Trophoblast cell (in vitro differentiated cells and primary cell): ENCODE results near the gene ZGPAT.

Experiments used
- DNase-seq, 2 donors: peaks; one replicate each; pipeline ENCODE4 v3.0.0-alpha.2; 2016
- H2AFZ ChIP-seq: 2 replicates; pipeline ENCODE4 v1.6.1; 2013; ENCODE audit warnings: low read length, moderate library complexity, mild to moderate bottlenecking; ENCODE audit not compliant: insufficient read depth, poor library complexity
- H2AK5ac ChIP-seq: 2 replicates; pipeline ENCODE4 v1.6.1; 2013; ENCODE audit warnings: mild to moderate bottlenecking, low read length
- H2BK120ac ChIP-seq: 2 replicates; pipeline ENCODE4 v1.6.1; 2013; ENCODE audit warnings: low read length, mild to moderate bottlenecking, moderate library complexity; ENCODE audit not compliant: insufficient read depth, poor library complexity
- H2BK12ac ChIP-seq: 2 replicates; pipeline ENCODE4 v1.6.1; 2013; ENCODE audit warnings: mild to moderate bottlenecking, low read length, moderate library complexity
- H2BK5ac ChIP-seq: 2 replicates; pipeline ENCODE4 v1.6.1; 2013; ENCODE audit warnings: low read length, low read depth, moderate library complexity, mild to moderate bottlenecking; ENCODE audit not compliant: poor library complexity
- H3K14ac ChIP-seq: 2 replicates; pipeline ENCODE4 v1.6.1; 2013; ENCODE audit warnings: mild to moderate bottlenecking, low read length
- H3K18ac ChIP-seq: 2 replicates; pipeline ENCODE4 v1.6.1; 2013; ENCODE audit warnings: mild to moderate bottlenecking, low read length
- H3K23ac ChIP-seq: 2 replicates; pipeline ENCODE4 v1.6.1; 2013; ENCODE audit warnings: low read length
- H3K27ac ChIP-seq: 2 replicates; pipeline ENCODE4 v1.5.1; 2013; ENCODE audit warnings: low read depth, mild to moderate bottlenecking, inconsistent platforms, low read length, moderate library complexity
- H3K27me3 ChIP-seq: 2 replicates; pipeline ENCODE4 v1.6.1; 2013; ENCODE audit warnings: inconsistent platforms, mild to moderate bottlenecking, low read length, moderate library complexity; ENCODE audit not compliant: insufficient read depth
- H3K36me3 ChIP-seq, 2 experiments: 1 replicate in 1 of 2; 2 replicates in 1 of 2; pipeline ENCODE4 v1.6.1; 2013; ENCODE audit warnings: low read length in 2 of 2, mild to moderate bottlenecking in 2 of 2, moderate library complexity in 1 of 2; ENCODE audit not compliant: insufficient read depth in 2 of 2, control insufficient read depth in 1 of 2
- H3K4ac ChIP-seq: 2 replicates; pipeline ENCODE4 v1.6.1; 2013; ENCODE audit warnings: low read depth, mild to moderate bottlenecking, low read length, moderate library complexity
- H3K4me1 ChIP-seq, 2 experiments: 1 replicate in 1 of 2; 2 replicates in 1 of 2; pipeline ENCODE4 v1.6.1; 2013; ENCODE audit warnings: low read length in 2 of 2, mild to moderate bottlenecking in 2 of 2, moderate library complexity in 1 of 2; ENCODE audit not compliant: insufficient read depth in 2 of 2, control insufficient read depth in 1 of 2
- H3K4me2 ChIP-seq: 2 replicates; pipeline ENCODE4 v1.6.1; 2013; ENCODE audit warnings: inconsistent platforms, mild to moderate bottlenecking, low read length, moderate library complexity
- H3K4me3 ChIP-seq: 2 replicates; pipeline ENCODE4 v1.5.1; 2013; ENCODE audit warnings: mild to moderate bottlenecking, low read depth, low read length, inconsistent platforms
- H3K79me1 ChIP-seq: one replicate; pipeline ENCODE4 v1.6.1; 2013; ENCODE audit warnings: low read length
- H3K79me2 ChIP-seq: 2 replicates; pipeline ENCODE4 v1.6.1; 2013; ENCODE audit warnings: low read length, mild to moderate bottlenecking; ENCODE audit not compliant: control insufficient read depth, insufficient read depth, poor library complexity
- H3K9ac ChIP-seq: 2 replicates; pipeline ENCODE4 v1.6.1; 2013; ENCODE audit warnings: mild to moderate bottlenecking, low read length
- H3K9me3 ChIP-seq: 2 replicates; pipeline ENCODE4 v1.6.1; 2013; ENCODE audit warnings: low read depth, mild to moderate bottlenecking, control low read depth, inconsistent platforms, low read length; ENCODE audit not compliant: insufficient read depth
- H4K12ac ChIP-seq: 2 replicates; pipeline ENCODE4 v1.6.1; 2013; ENCODE audit warnings: low read depth, mild to moderate bottlenecking, low read length, moderate library complexity
- H4K8ac ChIP-seq: 2 replicates; pipeline ENCODE4 v1.6.1; 2013; ENCODE audit warnings: low read depth, mild to moderate bottlenecking, low read length, moderate library complexity
- H4K91ac ChIP-seq: one replicate; pipeline ENCODE4 v1.6.1; 2013; ENCODE audit warnings: low read depth, mild to moderate bottlenecking, low read length, moderate library complexity
- WGBS: extraction: QIAGEN DNeasy Blood & Tissue Kit; methylation state at CpG from one replicate; pipeline ENCODE4 v1.1.7; 2013; ENCODE audit warnings: missing lambda C conversion rate; ENCODE audit not compliant: insufficient read length, insufficient coverage; ENCODE audit errors: extremely low coverage; 5-methylcytosine and 5-hydroxymethylcytosine counted together

Gene ZGPAT

GRCh38 chr20:63660622-63661021, 47.2 kb upstream of the ZGPAT start:
- Histone ChIP-seq H3K23ac (no peak overlapping the region), H3K4ac (no peak overlapping the region), H3K27me3 (no peaks in the 10 kb centered on the region), H3K14ac (no peak overlapping the region), H3K4me3 (no peak overlapping the region), H3K18ac (no peak overlapping the region), H3K79me2 (peaks cover 4% of the 10 kb centered on the region), H3K4me1 (peaks cover 5 to 12% of the 10 kb centered on the region in 2 experiments), H3K9me3 (no peaks in the 10 kb centered on the region), H3K27ac (no peak overlapping the region), H2AFZ (no peak overlapping the region), H4K91ac (no peak overlapping the region), H4K8ac (no peak overlapping the region), H3K36me3 (peaks cover 37 to 46% of the 10 kb centered on the region in 2 experiments), H4K12ac (no peak overlapping the region), H2BK5ac (no peak overlapping the region), H2BK12ac (no peak overlapping the region), H2AK5ac (no peak overlapping the region), H3K4me2 (no peak overlapping the region), H2BK120ac (no peak overlapping the region), H3K9ac (no peak overlapping the region), H3K79me1 (peaks cover 10% of the 10 kb centered on the region)
- WGBS: no CpG with 5 or more reads among the region's 8 CpGs
- DNase-seq: no peak

GRCh38 chr20:63661108-63661507, 46.7 kb upstream of the ZGPAT start:
- Histone ChIP-seq H3K36me3 (peaks cover 41 to 50% of the 10 kb centered on the region in 2 experiments), H4K91ac (no peak overlapping the region), H4K8ac (no peak overlapping the region), H3K4me2 (no peak overlapping the region), H2AK5ac (no peak overlapping the region), H3K23ac (no peak overlapping the region), H3K4me1 (peaks cover 5 to 12% of the 10 kb centered on the region in 2 experiments), H3K9ac (peak overlapping the region; percentile 10), H2BK12ac (no peak overlapping the region), H4K12ac (no peak overlapping the region), H3K4me3 (no peak overlapping the region), H3K14ac (no peak overlapping the region), H2BK120ac (no peak overlapping the region), H3K79me2 (peaks cover 4% of the 10 kb centered on the region), H3K27me3 (no peaks in the 10 kb centered on the region), H3K27ac (no peak overlapping the region), H2AFZ (no peak overlapping the region), H3K4ac (no peak overlapping the region), H3K79me1 (peaks cover 10% of the 10 kb centered on the region), H3K18ac (no peak overlapping the region), H3K9me3 (no peaks in the 10 kb centered on the region), H2BK5ac (no peak overlapping the region)
- no peak for DNase-seq
- WGBS: no CpG with 5 or more reads among the region's 22 CpGs

- Histone ChIP-seq H2BK12ac (no peak overlapping the region), H3K36me3 (peaks cover 48 to 57% of the 10 kb centered on the region in 2 experiments), H3K79me2 (peaks cover 4% of the 10 kb centered on the region), H3K14ac (no peak overlapping the region), H2AK5ac (no peak overlapping the region), H4K12ac (no peak overlapping the region), H2BK120ac (no peak overlapping the region), H4K91ac (no peak overlapping the region), H2AFZ (no peak overlapping the region), H3K18ac (no peak overlapping the region), H2BK5ac (no peak overlapping the region), H3K9me3 (no peaks in the 10 kb centered on the region), H4K8ac (no peak overlapping the region), H3K79me1 (peaks cover 10% of the 10 kb centered on the region), H3K23ac (no peak overlapping the region), H3K4me3 (no peak overlapping the region), H3K4me2 (no peak overlapping the region), H3K27me3 (no peaks in the 10 kb centered on the region), H3K4me1 (peaks cover 5 to 12% of the 10 kb centered on the region in 2 experiments), H3K9ac (no peak overlapping the region), H3K27ac (no peak overlapping the region), H3K4ac (no peak overlapping the region)
- no peak for DNase-seq
- no CpG with 5 or more reads among the region's 33 CpGs for WGBS
Observed at GRCh38 chr20:63661959-63662812, 45.7 kb upstream of the ZGPAT start.

GRCh38 chr20:63662813-63663189, 45.0 kb upstream of the ZGPAT start:
- no CpG with 5 or more reads among the region's 9 CpGs for whole genome bisulfite sequencing
- no peak for DNase-seq
- no peak overlapping the region for H2BK12ac ChIP-seq
- peaks cover 4% of the 10 kb centered on the region for H3K79me2 ChIP-seq
- H3K9ac ChIP-seq: no peak overlapping the region
- no peak overlapping the region for H3K27ac ChIP-seq
- H4K12ac ChIP-seq: no peak overlapping the region
- no peaks in the 10 kb centered on the region for H3K27me3 ChIP-seq
- H3K4me2 ChIP-seq: no peak overlapping the region
- no peak overlapping the region for H2AFZ ChIP-seq
- H3K23ac ChIP-seq: no peak overlapping the region
- H3K18ac ChIP-seq: no peak overlapping the region
- no peak overlapping the region for H3K4ac ChIP-seq
- H4K8ac ChIP-seq: no peak overlapping the region
- H3K79me1 ChIP-seq: peaks cover 10% of the 10 kb centered on the region
- no peak overlapping the region for H3K14ac ChIP-seq
- H2BK5ac ChIP-seq: no peak overlapping the region
- no peaks in the 10 kb centered on the region for H3K9me3 ChIP-seq
- H3K36me3 ChIP-seq: peaks cover 54 to 63% of the 10 kb centered on the region in 2 experiments
- H3K4me3 ChIP-seq: no peak overlapping the region
- H4K91ac ChIP-seq: no peak overlapping the region
- no peak overlapping the region for H2AK5ac ChIP-seq
- peaks cover 5 to 9% of the 10 kb centered on the region in 2 experiments for H3K4me1 ChIP-seq
- no peak overlapping the region for H2BK120ac ChIP-seq
